Neuron (in vitro differentiated cells): ENCODE results near the gene CCDC54.

ENCODE experiments used
- H2AFZ ChIP-seq: one replicate; pipeline ENCODE4 v1.6.1; 2013; ENCODE audit warnings: low read depth, mild to moderate bottlenecking, inconsistent platforms, low read length, moderate library complexity
- H3K27me3 ChIP-seq: one replicate; pipeline ENCODE4 v1.6.1; 2013; ENCODE audit warnings: low read length; ENCODE audit not compliant: insufficient read depth
- H3K36me3 ChIP-seq: one replicate; pipeline ENCODE4 v1.6.1; 2013; ENCODE audit warnings: low read length; ENCODE audit not compliant: insufficient read depth
- H3K4me1 ChIP-seq: one replicate; pipeline ENCODE4 v1.6.1; 2013; ENCODE audit warnings: low read length; ENCODE audit not compliant: insufficient read depth
- H3K4me3 ChIP-seq: 2 replicates; pipeline ENCODE4 v1.5.1; 2013; ENCODE audit warnings: mild to moderate bottlenecking, low read length, moderate library complexity
- H3K9me3 ChIP-seq: one replicate; pipeline ENCODE4 v1.6.1; 2013; ENCODE audit warnings: low read length

The CCDC54 gene

GRCh38 chr3:107369791-107370190 lies 7.4 kb upstream of the CCDC54 start:
- no peaks in the 10 kb centered on the region for H3K27me3 ChIP-seq

GRCh38 chr3:107370907-107371306 lies 6.3 kb upstream of the CCDC54 start:
- H3K27me3 ChIP-seq, result no peaks in the 10 kb centered on the region
- H3K36me3 ChIP-seq, result no peaks in the 10 kb centered on the region
- no peaks in the 10 kb centered on the region for H3K4me1 ChIP-seq
- H3K4me3 ChIP-seq, result no peak overlapping the region
- no peak overlapping the region for H2AFZ ChIP-seq
- H3K9me3 ChIP-seq, result no peaks in the 10 kb centered on the region

More at GRCh38 chr3:107369791-107370190, 7.4 kb upstream of the CCDC54 start:
- no peak overlapping the region for H2AFZ ChIP-seq
- no peak overlapping the region for H3K4me3 ChIP-seq
- no peaks in the 10 kb centered on the region for H3K9me3 ChIP-seq
- H3K36me3 ChIP-seq, result no peaks in the 10 kb centered on the region
- H3K4me1 ChIP-seq, result no peaks in the 10 kb centered on the region

GRCh38 chr3:107372506-107372905 lies 4.7 kb upstream of the CCDC54 start:
- H3K4me1 ChIP-seq, result no peaks in the 10 kb centered on the region
- no peak overlapping the region for H2AFZ ChIP-seq
- H3K36me3 ChIP-seq, result no peaks in the 10 kb centered on the region
- no peak overlapping the region for H3K4me3 ChIP-seq
- no peaks in the 10 kb centered on the region for H3K27me3 ChIP-seq
- H3K9me3 ChIP-seq, result no peaks in the 10 kb centered on the region

GRCh38 chr3:107373896-107374295 lies 3.3 kb upstream of the CCDC54 start:
- Histone ChIP-seq H3K27me3 (no peaks in the 10 kb centered on the region), H3K9me3 (no peaks in the 10 kb centered on the region), H3K4me1 (no peaks in the 10 kb centered on the region), H2AFZ (no peak overlapping the region), H3K36me3 (no peaks in the 10 kb centered on the region), H3K4me3 (no peak overlapping the region)

GRCh38 chr3:107375682-107376081 lies 1.6 kb upstream of the CCDC54 start:
- no peak overlapping the region for H3K4me3 ChIP-seq
- H2AFZ ChIP-seq, result no peak overlapping the region
- H3K36me3 ChIP-seq, result no peaks in the 10 kb centered on the region
- H3K4me1 ChIP-seq, result no peaks in the 10 kb centered on the region
- H3K9me3 ChIP-seq, result no peaks in the 10 kb centered on the region
- no peaks in the 10 kb centered on the region for H3K27me3 ChIP-seq

DNA sequence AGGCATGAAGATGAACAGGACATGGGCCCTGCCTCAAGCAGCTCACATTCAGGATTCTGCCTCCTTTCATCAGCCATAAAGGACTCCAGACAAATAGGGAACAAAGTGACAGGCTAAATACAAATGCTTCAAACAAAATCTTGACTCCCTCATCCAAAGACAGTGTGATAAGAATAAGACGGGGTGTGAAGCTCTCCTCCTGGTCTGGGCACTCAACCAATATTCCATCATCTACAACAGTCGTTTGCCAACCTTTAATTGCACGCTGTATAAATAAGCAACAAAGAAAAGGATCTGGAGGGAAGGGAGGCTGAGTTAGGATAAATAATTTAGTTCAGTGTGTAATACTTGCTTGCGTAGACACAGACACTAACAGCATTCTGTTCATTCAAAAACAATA lies 5.4 kb downstream of the CCDC54 start:
- H2AFZ ChIP-seq, result no peak overlapping the region
- no peaks in the 10 kb centered on the region for H3K36me3 ChIP-seq
- H3K27me3 ChIP-seq, result no peaks in the 10 kb centered on the region
- H3K4me1 ChIP-seq, result no peaks in the 10 kb centered on the region
- no peaks in the 10 kb centered on the region for H3K9me3 ChIP-seq
- H3K4me3 ChIP-seq, result no peak overlapping the region

DNA sequence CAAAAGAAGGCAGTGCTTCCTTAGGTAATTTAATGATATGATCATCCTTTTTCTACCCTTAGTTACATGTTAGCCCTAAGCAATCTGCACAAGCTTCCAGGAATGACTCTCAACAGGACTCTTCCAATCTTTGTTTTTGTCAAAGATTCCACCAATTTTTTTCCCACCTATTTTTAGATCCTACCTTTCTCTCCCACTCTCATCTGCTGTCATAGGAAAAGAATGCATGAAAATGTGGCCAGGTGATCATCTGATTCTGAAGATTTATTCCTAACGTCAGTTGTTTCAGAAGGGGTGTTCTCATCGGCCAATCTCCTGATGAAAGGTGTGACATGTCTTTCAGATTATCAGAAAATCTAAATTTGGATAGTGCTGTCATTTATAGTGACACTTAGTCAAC lies 7.2 kb downstream of the CCDC54 start:
- Histone ChIP-seq H3K36me3 (no peaks in the 10 kb centered on the region), H2AFZ (no peak overlapping the region), H3K4me3 (no peak overlapping the region), H3K4me1 (no peaks in the 10 kb centered on the region), H3K9me3 (no peaks in the 10 kb centered on the region), H3K27me3 (no peaks in the 10 kb centered on the region)

- Histone ChIP-seq H3K4me3 (no peak overlapping the region), H3K4me1 (no peaks in the 10 kb centered on the region), H3K9me3 (no peaks in the 10 kb centered on the region), H3K36me3 (no peaks in the 10 kb centered on the region), H3K27me3 (no peaks in the 10 kb centered on the region), H2AFZ (no peak overlapping the region)
Observed at GRCh38 chr3:107384907-107385306, 7.7 kb downstream of the CCDC54 start.

DNA sequence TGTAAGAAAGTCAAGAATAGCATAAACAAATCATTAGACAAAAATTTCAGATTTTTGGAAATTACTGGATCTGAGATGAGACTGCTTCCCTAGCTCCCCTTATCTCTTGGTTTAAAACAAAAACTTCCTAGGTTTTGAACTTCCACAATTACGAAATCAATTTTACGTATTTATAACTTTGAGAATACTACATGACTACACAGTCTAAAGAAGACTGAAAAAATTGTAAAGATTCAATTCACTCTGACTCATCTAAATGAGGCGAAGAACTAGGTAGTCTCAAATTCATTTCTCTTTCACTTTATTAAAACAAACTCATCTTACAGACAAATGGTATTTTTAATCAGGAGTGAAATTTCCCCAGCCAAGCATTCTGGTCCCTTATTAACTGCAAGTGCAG lies 10.3 kb downstream of the CCDC54 start:
- H3K4me1 ChIP-seq, result no peaks in the 10 kb centered on the region
- H3K36me3 ChIP-seq, result no peaks in the 10 kb centered on the region
- no peak overlapping the region for H3K4me3 ChIP-seq
- no peaks in the 10 kb centered on the region for H3K27me3 ChIP-seq
- H2AFZ ChIP-seq, result no peak overlapping the region
- no peaks in the 10 kb centered on the region for H3K9me3 ChIP-seq

- H3K9me3 ChIP-seq, result no peaks in the 10 kb centered on the region
- no peaks in the 10 kb centered on the region for H3K27me3 ChIP-seq
- no peak overlapping the region for H2AFZ ChIP-seq
- H3K36me3 ChIP-seq, result no peaks in the 10 kb centered on the region
- no peak overlapping the region for H3K4me3 ChIP-seq
- H3K4me1 ChIP-seq, result no peaks in the 10 kb centered on the region
Observed at GRCh38 chr3:107392549-107393165, 15.4 kb downstream of the CCDC54 start.

- H2AFZ ChIP-seq, result no peak overlapping the region
- H3K4me3 ChIP-seq, result no peak overlapping the region
- H3K4me1 ChIP-seq, result no peaks in the 10 kb centered on the region
- H3K27me3 ChIP-seq, result no peaks in the 10 kb centered on the region
- no peaks in the 10 kb centered on the region for H3K36me3 ChIP-seq
- H3K9me3 ChIP-seq, result no peaks in the 10 kb centered on the region
Observed at GRCh38 chr3:107394502-107394901, 17.3 kb downstream of the CCDC54 start.

DNA sequence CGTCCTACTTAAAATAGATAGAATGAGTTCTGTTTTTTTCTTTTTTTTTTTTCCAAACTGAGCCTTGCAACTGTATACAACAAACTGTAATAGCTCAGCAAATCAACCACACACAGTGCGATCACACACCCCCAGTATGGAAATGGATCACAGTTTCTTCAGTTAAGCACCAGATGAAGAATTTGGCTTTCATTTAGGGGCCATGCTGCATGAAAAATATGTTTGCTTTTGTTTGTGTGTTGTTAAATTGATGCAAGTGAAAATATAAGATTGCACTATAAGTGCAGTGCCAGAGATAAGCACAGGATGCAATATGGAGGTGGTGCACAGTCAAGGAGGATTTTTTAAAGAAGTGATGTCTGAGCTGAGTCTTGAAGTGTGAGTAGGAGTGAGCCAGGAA lies 17.8 kb downstream of the CCDC54 start:
- Histone ChIP-seq H3K4me1 (no peaks in the 10 kb centered on the region), H3K4me3 (no peak overlapping the region), H3K9me3 (no peaks in the 10 kb centered on the region), H3K27me3 (no peaks in the 10 kb centered on the region), H3K36me3 (no peaks in the 10 kb centered on the region), H2AFZ (no peak overlapping the region)

DNA sequence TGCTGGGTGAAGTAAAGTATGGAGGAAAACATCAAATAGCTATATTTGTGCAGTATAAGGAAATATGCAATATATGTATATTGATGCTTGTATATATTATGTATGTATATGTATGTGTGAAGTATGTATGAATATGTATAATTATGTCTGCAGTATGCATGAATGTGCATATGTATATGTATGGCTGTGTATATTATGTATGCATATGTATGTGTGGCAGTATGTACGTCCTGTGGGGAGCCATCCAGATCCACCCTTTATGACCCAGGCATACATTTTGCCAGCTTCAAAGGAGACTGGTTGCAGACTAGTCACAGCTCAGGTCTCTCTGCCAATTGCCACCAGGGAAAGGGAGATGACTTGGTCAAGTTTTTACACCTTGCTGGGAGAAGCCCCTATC lies 24.1 kb downstream of the CCDC54 start:
- no peaks in the 10 kb centered on the region for H3K27me3 ChIP-seq
- no peak overlapping the region for H2AFZ ChIP-seq
- no peak overlapping the region for H3K4me3 ChIP-seq
- no peaks in the 10 kb centered on the region for H3K4me1 ChIP-seq
- no peaks in the 10 kb centered on the region for H3K9me3 ChIP-seq
- no peaks in the 10 kb centered on the region for H3K36me3 ChIP-seq

- H3K4me1 ChIP-seq, result no peaks in the 10 kb centered on the region
- no peak overlapping the region for H2AFZ ChIP-seq
- no peak overlapping the region for H3K4me3 ChIP-seq
- no peaks in the 10 kb centered on the region for H3K27me3 ChIP-seq
- H3K36me3 ChIP-seq, result no peaks in the 10 kb centered on the region
- H3K9me3 ChIP-seq, result no peaks in the 10 kb centered on the region
Observed at GRCh38 chr3:107402214-107402613, 25.0 kb downstream of the CCDC54 start.
